GM18519 (cell line): ENCODE measurements around the gene PEX10.

Experiments
- ATAC-seq: cut with Tn5 transposase; IDR thresholded peaks from one replicate; pipeline ENCODE4 v1.9.1; 2021; ENCODE audit warnings: mild to moderate bottlenecking, moderate library complexity; ENCODE audit not compliant: unreplicated experiment, low FRiP score

The PEX10 gene

DNA sequence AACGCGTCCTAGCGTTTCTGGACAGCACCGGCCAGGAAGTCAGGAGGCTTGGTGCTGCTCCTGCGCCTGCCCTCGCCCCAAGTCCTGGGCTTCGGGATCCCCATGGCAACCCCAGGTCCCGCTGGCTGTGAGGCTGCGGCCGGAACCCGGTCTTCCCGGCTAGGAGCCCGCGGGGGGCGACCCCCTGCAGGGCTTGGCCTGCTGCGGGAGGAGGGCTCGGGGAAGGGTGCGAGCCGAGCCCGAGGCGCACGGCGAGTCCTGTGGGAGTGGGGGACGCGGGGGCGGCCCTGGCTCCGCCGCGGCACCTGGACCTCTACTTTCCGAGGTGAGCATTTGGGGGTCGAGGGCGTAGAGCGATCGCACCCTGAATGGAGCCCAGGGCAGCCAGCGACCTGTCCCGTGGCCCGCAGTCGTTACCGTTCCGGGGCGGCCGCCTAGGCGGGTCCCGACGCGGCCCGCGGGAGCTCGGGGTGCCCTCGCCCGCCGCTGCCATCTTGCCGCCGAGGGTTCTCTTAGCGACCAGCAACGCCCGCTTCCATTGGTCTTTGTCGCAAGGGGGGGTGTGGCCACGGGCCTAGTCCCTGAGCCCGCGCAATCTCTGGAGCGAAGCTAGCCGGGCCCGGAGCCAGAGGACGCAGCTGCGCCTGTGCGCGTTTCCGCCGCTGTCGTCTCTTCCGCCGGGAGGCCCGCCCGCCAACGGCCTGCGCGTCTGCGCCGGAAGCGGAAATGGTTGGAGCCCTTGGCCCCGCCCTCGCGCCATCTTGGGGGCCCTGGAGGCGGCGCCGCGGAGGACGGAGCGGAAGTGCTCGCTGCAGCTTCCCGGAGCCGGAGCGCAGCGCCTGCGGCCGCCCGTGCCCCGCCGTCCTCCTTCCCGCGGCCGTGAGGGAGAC is 21.1 kb downstream of the PEX10 start, which contains the start of the genes MORN1 and RER1:
TSS of gene MORN1 (minus strand) at position 514 of the 890 bp plus-strand sequence. CDS start at position 493, 21 bp downstream.
TSS of gene RER1 (plus strand) at position 801 of the 890 bp plus-strand sequence. CDS start 3,950 bp downstream, outside the sequence.
- peak; percentile 77 for ATAC-seq

DNA sequence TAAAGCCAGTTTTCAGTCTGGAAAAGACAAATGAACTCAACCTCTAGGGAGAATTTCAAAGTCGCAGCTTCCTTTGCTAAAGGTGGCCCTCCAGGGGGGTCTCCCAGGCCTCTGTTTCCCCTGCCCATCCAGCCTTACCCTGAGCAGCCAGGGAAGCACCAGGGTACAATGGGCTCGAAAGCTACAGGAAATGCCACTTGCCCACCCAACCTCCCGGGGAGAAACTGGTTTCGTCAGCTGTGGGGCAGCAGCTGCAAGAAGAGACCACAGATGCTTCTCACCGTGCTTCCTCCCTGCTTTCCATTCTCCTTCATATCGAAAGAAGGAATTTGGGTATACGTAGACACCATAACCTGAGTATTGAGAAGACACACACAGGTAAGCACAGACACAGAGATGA is 22.7 kb downstream of the PEX10 start:
- no peak for ATAC-seq

DNA sequence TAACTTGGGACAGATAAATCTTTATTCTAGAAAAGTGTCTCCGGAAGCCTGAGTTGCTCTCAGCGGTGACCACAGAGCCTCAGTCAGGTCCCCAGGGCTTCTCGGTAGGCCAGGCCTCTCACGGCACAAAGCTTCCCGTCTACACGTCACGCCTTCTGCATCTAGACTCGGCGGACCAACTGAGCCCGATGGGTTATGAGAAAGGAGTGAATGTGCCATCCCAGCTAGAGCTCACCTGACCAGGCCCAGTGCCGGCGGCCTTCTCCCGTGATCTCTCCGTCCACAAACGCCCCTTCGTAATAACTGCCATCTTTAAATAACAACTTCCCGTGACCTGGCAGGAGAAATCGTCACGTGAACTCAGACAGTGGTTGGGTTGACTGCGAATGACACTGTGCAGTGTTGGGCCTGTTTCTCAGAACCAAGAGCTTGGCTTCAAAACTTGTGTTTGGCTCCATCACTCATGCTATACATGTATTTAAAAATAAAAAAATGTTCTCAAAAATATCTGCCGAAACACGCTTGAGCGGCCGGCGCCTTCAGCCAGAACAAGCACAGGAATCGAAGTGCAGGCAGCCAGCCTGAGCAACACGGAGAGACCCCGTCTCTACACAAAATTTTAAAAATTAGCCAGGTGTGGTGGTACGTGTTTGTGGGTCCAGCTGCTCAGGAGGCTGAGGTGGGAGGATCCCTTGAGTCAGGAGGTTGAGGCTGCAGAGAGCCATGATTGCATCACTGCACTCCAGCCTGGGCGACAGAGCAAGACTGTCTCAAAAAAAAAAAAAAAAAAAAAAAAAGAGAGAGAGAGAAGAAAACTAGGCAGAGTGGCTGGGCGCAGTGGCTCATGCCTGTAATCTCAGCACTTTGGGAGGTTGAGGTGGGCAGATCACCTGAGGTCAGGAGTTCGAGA is 24.1 kb downstream of the PEX10 start:
- no peak for ATAC-seq

DNA sequence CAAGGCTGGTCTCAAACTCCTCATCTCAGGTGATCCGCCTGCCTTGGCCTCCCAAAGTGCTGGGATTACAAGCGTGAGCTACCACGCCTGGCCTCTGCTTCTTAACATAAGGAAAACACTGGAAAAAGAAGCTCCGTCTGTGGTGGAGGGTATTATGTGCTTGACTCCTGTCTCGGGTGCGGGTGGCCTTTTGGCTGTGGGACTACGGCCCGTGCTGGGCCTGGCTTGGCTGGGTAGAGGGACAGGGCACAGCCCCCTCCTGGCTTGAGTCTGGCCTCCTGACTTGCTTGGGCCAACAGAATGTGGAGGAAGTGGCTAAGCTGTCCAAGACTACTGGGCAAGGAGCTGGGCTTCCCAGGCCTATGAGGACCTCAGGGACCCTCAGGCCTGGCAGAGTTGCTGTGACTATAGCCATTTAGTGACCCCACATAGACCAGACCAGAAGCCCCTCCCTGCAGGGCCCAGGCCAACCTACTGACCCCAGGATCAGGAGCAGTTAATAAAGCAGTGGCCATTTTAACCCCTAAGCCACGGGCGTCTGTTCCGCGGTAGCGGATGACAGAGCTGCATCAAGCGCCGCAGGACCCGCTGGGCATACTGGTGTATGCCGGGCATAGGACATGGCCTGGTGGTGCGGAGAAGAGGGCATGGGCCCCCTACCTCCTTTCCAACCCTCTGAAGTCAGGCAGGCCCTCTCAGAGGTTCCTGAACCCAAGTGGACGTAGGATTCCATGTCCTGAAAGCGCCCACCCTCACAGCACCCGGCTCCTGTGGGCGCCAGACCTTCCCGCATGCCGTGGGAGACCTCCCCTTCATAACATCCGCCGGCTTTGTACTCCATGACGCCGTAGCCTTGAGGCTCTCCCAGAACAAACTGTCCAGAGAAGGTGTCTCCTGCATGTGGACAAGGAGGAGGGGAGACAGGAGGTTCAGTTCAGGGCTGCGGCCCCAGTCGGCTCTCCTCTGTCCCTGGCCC is 25.4 kb downstream of the PEX10 start:
- no peak for ATAC-seq

DNA sequence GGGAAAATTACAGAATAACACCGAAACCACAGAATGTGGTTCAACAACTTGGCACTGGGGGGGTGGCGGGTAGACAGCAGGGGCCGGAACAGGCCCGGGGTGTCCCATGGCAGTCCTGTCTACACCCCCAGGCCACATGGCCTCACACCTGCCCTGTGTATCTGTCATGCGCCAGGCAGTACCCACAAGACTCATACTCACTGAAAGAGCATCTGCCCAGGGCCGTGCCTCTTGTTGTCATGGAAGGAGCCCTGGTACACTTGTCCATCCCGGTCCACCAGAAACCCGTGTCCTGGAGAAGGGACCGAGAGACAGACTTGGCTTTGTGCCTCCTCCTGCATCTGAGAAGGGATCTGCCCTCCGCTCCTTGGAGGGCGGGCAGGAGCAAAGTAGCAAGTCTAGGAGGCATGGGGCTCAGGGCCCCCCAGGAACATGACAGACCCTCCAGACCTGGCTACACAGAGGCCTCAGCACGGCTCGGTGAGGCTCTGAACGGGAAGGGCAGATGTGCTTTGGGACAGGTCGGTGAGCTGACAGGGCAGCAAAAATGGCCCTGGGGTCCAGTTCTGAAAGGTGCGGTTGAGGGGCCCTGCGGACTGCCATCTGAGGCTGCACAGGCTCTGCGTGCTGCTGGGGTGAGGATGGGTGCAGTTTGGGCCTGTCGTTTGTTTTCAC is 26.6 kb downstream of the PEX10 start:
- ATAC-seq, result no peak

DNA sequence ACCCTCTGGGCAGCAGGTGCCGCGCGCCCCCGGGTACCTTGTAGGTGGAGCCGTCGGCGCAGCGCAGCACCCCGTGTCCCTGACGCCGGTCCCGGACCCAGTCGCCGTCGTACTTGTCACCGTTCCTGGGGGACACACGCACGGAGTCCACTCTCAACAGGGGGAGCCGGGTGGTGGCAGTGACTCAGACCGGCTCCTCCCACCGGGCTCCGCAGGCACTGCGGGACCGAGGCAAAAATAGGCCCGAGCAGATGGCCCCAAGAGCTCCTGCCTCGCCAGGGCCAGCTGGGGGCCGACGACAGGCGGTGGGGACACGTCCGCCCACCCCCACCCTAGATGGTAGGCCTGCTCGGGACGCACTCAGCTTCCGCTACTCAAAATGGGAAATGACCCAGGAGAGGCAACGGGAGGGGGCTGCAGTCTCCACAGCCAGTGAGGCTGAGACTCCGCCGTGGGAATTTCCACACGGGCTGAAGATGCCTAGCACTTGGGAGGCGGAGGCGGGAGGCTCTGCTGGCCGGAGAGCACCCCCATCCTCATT is 27.4 kb downstream of the PEX10 start:
- ATAC-seq, result no peak

DNA sequence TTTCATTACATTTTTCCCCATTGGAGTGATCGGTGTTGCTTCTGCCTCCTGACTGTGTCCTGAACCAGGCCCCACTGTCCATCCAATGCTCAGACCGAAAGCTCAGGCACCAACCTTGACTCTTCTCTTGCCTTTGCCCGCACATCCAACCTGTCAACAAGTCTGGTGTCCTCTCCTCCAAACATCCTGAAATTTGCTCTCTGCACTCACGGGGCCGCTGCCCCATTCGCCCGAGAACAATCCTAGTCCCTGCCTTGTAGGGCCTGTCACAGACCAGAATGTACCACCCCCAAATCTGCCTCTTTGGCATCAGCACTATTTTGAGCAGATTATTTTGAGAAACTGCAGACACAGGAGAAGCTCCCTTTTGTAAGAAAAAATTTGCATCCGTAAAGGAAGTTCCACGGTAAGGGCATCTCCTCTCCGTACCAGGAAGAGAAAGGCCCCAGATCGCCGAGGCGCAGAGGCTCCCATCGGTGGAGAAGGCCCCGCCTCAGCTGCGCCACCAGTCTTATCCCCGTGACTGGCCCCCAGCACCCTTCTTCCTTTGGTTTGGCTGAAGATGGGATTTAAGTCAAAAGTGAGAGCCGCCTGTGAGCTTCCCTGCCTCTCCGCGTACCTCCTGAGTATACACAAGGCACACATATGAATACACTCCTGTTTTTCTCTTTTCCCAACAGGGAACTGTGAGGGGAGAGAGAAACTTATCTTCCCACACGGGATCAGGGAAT is 28.1 kb downstream of the PEX10 start:
- ATAC-seq, result no peak

DNA sequence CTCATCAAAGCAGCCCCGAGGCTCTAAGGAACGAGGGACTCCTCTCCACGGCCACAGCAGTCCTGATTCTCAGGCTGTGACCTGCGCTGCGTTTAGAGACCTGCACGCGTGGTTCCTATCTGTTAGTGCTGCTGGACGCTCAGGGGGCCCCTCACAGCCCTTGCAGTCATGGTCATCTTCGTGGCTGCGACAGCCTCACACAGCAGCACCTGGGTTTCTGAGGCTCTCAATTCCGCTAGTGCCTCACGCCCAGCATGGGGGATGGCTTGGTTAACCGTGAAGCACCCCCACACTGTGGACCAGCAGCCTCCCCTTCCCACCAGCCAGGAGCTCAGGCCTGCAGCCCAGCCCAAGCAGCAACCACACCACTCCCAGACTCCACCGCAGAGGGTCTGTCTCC is 28.8 kb downstream of the PEX10 start:
- ATAC-seq, result no peak

DNA sequence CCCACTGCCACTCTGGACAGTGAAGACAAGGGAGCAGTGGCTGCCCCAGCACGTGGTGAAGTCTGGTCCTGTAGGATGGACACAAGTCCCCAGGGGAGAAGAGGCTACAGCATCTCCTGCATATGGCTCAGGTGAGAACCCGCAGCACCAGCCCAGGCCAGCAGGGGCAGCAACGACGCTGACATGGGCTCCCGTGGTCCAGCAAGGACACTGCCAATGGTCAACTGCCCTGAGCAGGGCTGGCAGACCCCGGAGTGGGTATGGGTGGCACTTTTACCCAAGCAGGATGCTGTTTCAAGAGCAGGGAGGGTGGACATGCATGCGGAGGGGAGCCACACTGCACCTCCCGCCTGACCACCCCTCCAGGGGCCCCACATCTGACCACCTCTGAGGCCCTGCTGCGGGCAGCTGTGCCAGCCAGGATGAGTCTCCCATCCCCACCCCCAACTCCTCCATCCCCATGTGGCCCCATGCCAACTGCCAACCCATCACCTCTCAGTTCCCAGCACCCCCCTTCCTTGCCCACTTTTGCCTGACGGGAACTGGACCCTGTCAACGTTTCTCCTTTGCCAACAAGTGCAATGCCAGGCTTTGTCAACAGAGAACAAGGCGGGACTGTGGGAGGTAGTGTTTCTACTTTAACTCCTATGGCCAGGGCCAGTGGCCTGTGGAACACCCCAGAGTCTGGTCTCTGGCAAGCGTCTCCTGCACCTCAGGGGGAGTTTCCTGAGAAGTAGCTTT is 29.6 kb downstream of the PEX10 start:
- no peak for ATAC-seq

DNA sequence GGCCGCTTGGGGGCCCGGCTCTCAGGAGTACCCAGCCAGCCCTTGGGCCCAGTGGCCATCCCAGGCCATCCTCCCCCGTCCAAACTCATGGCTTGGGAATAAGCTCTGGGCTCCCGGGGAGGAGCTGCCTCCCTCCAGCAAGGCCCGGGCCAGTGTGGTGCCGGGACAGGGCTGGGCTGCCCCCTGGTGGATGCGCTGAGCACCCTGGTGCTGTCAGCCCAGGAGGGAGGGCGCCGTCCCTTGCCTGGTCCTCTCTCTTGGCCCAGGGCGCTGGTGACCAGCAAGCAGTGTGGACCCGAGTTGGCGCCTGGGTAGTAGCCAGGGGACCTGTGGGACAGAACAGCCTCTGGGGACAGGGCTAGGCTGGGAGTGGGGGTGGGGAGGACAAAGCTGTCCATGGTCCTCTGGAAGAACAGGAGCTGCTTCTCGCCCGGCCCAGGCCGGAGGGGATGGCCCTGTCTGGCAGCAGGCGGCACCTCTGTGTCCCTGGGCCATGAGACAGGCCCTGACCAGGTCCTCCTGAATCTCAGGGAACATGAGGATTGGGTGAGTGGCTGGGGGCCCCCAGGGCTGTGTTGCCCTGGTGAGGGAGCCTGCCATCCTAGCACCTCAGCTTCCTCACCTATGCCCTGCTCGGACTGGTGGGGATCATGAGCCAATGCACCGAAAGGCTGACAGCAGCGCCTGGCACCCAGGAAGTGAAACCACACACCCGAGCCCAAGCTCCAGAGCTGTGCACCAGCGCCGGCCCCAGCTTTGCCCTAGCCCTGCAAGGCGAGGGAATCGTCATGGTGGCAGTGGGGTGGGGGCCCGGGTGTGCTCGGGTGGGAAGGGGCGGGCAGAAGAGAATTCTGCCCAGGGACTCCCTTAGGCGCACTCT is 30.4 kb downstream of the PEX10 start:
- no peak for ATAC-seq

DNA sequence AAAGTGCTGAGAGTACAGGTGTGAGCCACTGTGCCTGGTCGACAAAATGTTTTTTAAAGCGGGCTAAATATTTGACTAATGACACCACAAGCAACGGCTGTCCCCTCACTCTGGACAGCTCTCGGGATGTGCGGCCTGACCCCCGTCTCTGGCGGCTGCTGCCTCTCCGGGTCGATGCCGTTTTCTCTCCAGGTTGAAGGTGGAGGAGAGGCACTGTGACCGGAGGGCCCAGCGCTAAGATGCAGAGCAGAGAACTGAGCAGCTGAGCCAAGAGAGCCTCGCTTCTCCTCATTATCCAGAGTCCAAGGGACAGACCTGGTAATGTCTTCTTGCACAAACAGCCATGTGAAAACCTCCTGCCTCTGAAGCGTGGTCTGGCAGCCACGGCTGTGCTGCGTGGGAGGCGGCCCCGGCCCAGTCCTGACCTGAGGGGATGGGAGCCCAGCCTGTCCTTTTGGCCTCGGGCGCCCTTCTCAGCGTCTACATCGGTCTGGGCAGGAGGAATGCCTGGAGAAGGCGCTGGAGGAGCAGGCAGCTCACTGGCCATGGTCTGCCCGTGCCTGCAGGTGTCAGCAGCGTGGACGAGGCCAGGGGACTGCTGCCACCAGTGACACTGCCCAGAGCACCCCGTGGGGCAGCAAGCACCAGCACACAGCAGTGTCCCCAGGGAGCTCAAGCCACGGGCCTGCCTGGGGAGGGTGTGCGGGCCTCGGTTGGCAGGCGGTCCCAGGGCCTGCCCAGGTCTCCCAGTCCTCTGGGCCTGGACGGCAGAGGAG is 31.4 kb downstream of the PEX10 start:
- no peak for ATAC-seq

DNA sequence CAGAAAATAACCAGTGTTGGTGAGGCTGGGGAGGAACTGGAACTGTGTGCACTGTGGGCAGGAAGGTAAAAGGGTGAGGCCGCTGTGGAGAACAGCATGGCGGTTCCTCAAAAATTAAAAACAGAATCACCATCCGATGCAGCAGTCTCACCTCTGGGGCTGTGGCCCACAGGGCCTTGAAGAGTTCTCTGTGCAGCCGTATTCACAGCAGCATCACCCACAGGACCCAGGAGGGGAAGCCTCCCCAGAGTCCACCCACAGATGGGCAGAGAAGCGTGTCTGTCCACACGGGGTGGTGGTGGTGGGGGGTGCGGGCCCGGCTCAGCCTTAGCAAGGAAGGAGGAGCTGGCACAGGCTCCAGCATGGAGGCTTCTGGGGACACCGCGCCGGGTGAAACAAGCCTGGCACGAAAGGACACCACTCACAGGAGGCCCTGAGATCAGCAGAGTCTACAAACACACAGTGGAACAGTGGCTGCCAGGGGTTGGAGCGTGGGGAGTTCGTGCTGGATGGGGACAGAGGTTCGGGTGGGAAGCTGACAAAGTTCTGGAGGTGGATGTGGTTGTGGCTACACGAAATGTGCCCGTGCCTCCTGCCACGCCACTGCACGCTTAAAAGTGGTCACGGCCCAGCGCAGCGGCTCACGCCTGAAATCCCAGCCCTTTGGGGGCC is 32.5 kb downstream of the PEX10 start:
- ATAC-seq, result no peak

DNA sequence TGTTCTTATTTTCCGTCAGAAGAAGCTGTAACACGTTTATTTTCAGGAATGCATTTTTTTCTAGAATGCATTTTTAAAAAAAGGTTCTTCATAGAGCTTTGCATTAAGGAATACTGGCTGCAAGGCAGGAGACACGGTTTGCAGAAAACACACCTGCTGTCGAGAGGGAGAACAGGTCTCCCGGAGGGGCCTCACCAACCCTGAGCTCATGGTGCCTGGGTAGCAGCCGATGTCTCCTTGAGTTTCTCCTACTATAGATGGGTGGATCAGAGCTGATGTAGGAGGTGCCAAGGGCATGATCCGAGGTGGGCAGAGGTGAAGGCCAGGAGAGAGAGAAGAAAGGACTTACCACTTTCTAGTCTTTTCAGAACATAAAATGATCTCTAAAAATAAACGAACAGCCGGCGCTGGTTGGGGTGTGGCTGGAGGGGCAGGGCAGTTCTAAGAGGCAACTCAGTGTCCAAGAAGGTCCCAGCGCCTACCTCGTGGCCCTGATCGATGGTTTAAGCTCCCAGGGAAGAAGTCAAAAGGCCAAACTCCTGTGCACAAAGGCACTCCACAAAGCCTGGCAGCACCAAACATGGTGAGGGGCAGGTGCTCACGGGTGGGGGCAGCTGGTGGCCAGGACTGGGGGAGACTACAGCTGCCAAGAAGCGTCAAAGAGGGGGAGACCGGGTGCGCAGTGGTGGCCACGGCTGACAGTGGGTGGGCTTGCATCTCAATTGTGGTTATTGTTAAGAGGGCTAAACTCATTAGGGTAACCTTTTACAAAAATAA is 33.2 kb downstream of the PEX10 start:
- ATAC-seq, result no peak

DNA sequence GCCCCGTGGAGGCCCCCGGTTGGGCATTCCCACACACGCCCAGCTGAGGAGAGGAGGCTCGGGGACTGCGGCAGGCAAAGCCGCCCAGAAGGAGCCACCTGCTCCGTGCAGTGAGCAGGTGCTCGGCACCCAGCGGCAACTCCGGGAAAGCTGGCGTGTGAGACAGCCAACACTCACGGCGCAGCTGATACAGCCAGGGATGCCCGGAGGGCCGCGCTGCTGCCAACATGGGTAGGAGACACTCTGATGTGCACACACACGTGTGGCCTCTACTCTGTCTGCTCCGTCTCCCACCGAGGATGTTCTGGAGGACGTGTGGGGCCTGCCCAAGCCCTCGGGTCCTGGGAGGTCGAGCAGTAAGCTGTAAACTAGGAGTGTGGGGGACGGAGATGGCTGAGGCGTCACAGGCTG is 33.9 kb downstream of the PEX10 start:
- no peak for ATAC-seq
